ENCODE results near the gene CARD6. TPM values are rescaled to one million over a fixed set of nuclear protein-coding genes. Genes with fewer than 3 reads are reported as not detected.
A peak's percentile ranks its signal among the peaks of the same experiment; 100 is the strongest.

The CARD6 gene
- total and polyA plus RNA-seq, 2 of the 13 experiments (the other 11 are each of a cell fraction or from before 2014, with no cell fraction given) = 0.33 to 1.4 TPM

GRCh38 chr5:40834849-40835787, 6.0 kb upstream of the CARD6 start, which contains the start of gene RPL37 (continued):
- TF ChIP-seq SNAPC5 (CRISPR knock-in tag; IDR thresholded peaks at IDR 0.05; ENCODE audit: borderline replicate concordance) = no peak
- no peak for TF ChIP-seq CENPX (CRISPR knock-in tag; IDR thresholded peaks at IDR 0.05)
- TF ChIP-seq JUND (CRISPR knock-in tag; IDR thresholded peaks at IDR 0.05) = peak; percentile 39; the same call in 1 of the 2 replicates
- TF ChIP-seq, protein P1, sequence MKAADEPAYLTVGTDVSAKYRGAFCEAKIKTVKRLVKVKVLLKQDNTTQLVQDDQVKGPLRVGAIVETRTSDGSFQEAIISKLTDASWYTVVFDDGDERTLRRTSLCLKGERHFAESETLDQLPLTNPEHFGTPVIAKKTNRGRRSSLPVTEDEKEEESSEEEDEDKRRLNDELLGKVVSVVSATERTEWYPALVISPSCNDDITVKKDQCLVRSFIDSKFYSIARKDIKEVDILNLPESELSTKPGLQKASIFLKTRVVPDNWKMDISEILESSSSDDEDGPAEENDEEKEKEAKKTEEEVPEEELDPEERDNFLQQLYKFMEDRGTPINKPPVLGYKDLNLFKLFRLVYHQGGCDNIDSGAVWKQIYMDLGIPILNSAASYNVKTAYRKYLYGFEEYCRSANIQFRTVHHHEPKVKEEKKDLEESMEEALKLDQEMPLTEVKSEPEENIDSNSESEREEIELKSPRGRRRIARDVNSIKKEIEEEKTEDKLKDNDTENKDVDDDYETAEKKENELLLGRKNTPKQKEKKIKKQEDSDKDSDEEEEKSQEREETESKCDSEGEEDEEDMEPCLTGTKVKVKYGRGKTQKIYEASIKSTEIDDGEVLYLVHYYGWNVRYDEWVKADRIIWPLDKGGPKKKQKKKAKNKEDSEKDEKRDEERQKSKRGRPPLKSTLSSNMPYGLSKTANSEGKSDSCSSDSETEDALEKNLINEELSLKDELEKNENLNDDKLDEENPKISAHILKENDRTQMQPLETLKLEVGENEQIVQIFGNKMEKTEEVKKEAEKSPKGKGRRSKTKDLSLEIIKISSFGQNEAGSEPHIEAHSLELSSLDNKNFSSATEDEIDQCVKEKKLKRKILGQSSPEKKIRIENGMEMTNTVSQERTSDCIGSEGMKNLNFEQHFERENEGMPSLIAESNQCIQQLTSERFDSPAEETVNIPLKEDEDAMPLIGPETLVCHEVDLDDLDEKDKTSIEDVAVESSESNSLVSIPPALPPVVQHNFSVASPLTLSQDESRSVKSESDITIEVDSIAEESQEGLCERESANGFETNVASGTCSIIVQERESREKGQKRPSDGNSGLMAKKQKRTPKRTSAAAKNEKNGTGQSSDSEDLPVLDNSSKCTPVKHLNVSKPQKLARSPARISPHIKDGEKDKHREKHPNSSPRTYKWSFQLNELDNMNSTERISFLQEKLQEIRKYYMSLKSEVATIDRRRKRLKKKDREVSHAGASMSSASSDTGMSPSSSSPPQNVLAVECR (CRISPR knock-in tag; IDR thresholded peaks at IDR 0.05; ENCODE audit: borderline replicate concordance) = peak; percentile 93
- TF ChIP-seq KLF16 (CRISPR knock-in tag; IDR thresholded peaks at IDR 0.05) = peak; percentile 85 to 99; a peak in 3 of 4 replicates
- TF ChIP-seq ZNF567 (CRISPR knock-in tag; IDR thresholded peaks at IDR 0.05; ENCODE audit: borderline replicate concordance) = peak; percentile 98
- TF ChIP-seq ZNF850 (CRISPR knock-in tag; conservative IDR thresholded peaks at IDR 0.05) = no peak
- TF ChIP-seq ZNF264 (CRISPR knock-in tag; IDR thresholded peaks at IDR 0.05) = peak; percentile 63; the same call in 1 of the 2 replicates
- peak; percentile 93 for TF ChIP-seq MXD4 (CRISPR knock-in tag; IDR thresholded peaks at IDR 0.05)
- TF ChIP-seq ZNF24 (IDR thresholded peaks at IDR 0.05) = no peak
- TF ChIP-seq CBX5 (CRISPR knock-in tag; IDR thresholded peaks at IDR 0.05; ENCODE audit: borderline replicate concordance) = peak; percentile 97
- peak; percentile 78 for TF ChIP-seq ZNF12 (CRISPR knock-in tag; IDR thresholded peaks at IDR 0.05)
- TF ChIP-seq MAFF (IDR thresholded peaks at IDR 0.05; ENCODE audit: low read depth, low read length) = no peak
- TF ChIP-seq GLI4 (CRISPR knock-in tag; IDR thresholded peaks at IDR 0.05; ENCODE audit: borderline replicate concordance) = 0 out of 2 replicates have a peak, but pooled peaks have one; percentile 40
- no peak for TF ChIP-seq JUN (CRISPR knock-in tag; IDR thresholded peaks at IDR 0.05)
- TF ChIP-seq ATF5 (CRISPR knock-in tag; IDR thresholded peaks at IDR 0.05; ENCODE audit: low read depth) = no peak
- peak; percentile 81 for TF ChIP-seq FOXP4 (CRISPR knock-in tag; IDR thresholded peaks at IDR 0.05)
- peak; percentile 98 for TF ChIP-seq ZNF788 (CRISPR knock-in tag; IDR thresholded peaks at IDR 0.05; ENCODE audit: borderline replicate concordance)
- TF ChIP-seq ZNF460 (CRISPR knock-in tag; IDR thresholded peaks at IDR 0.05; ENCODE audit: borderline replicate concordance) = no peak; the same call in 1 of the 2 replicates
- no peak for TF ChIP-seq DDIT3 (CRISPR knock-in tag; IDR thresholded peaks at IDR 0.05)
- peak; percentile 99 for TF ChIP-seq ZFX (CRISPR knock-in tag; IDR thresholded peaks at IDR 0.05; ENCODE audit: low read depth)
- no peak for TF ChIP-seq ZNF720 (CRISPR knock-in tag; IDR thresholded peaks at IDR 0.05)
